SK-N-SH treated with all-trans-retinoic acid at 6 μM for 48 hours (cell line): ENCODE measurements around the gene SLX9.
"Not testable (repeated sequence)": the region's sequence is repeated elsewhere in the genome, so short reads cannot be mapped to it uniquely, and the experiment has no call there.

ENCODE experiments used
- ATAC-seq: fragments of 200-7000 bp; cut with Tn5 transposase; 3 replicates; pipeline ENCODE4 v1.9.1; 2020; ENCODE audit warnings: mild to moderate bottlenecking, moderate library complexity
- BACH2 ChIP-seq: fragments of 250-450 bp; sonication (Bioruptor Pico); IDR thresholded peaks from 2 replicates; pipeline ENCODE4 v1.9.0; 2021; ENCODE audit warnings: mild to moderate bottlenecking, borderline replicate concordance
- CSDC2 ChIP-seq: fragments of 250-450 bp; sonication (Bioruptor Pico); IDR thresholded peaks from 2 replicates; pipeline ENCODE4 v1.5.0; 2020; ENCODE audit warnings: mild to moderate bottlenecking, moderate library complexity
- ESRRG ChIP-seq: fragments of 250-450 bp; sonication (Bioruptor Pico); IDR thresholded peaks from 2 replicates; pipeline ENCODE4 v1.6.1; 2021; ENCODE audit warnings: mild to moderate bottlenecking
- GLIS3 ChIP-seq: fragments of 250-450 bp; sonication (Bioruptor Pico); IDR thresholded peaks from 2 replicates; pipeline ENCODE4 v1.5.0; 2020; ENCODE audit warnings: mild to moderate bottlenecking, moderate library complexity
- OSR1 ChIP-seq: fragments of 250-450 bp; sonication (Bioruptor Pico); IDR thresholded peaks from 2 replicates; pipeline ENCODE4 v1.8.0; 2022; ENCODE audit warnings: moderate library complexity, mild to moderate bottlenecking, inconsistent platforms
- PATZ1 ChIP-seq: fragments of 250-450 bp; sonication (Bioruptor Pico); IDR thresholded peaks from 2 replicates; pipeline ENCODE4 v1.8.0; 2020; ENCODE audit warnings: mild to moderate bottlenecking, moderate library complexity, borderline replicate concordance
- POU6F1 ChIP-seq: fragments of 250-450 bp; sonication (Bioruptor Pico); IDR thresholded peaks from 2 replicates; pipeline ENCODE4 v1.8.0; 2021; ENCODE audit warnings: low read depth, mild to moderate bottlenecking, moderate library complexity, borderline replicate concordance
- PPARA ChIP-seq: fragments of 250-450 bp; sonication (Bioruptor Pico); IDR thresholded peaks from 2 replicates; pipeline ENCODE4 v1.5.0; 2020; ENCODE audit warnings: mild to moderate bottlenecking, borderline replicate concordance
- RARB ChIP-seq: fragments of 250-450 bp; sonication (Bioruptor Pico); IDR thresholded peaks from 2 replicates; pipeline ENCODE4 v1.8.0; 2021; ENCODE audit warnings: mild to moderate bottlenecking, moderate library complexity
- TCF4 ChIP-seq: fragments of 250-450 bp; sonication (Bioruptor Pico); IDR thresholded peaks from 2 replicates; pipeline ENCODE4 v1.8.0; 2021; ENCODE audit warnings: mild to moderate bottlenecking, moderate library complexity, borderline replicate concordance
- TOX ChIP-seq: fragments of 250-450 bp; sonication (Bioruptor Pico); IDR thresholded peaks from 2 replicates; pipeline ENCODE4 v1.8.0; 2021; ENCODE audit warnings: mild to moderate bottlenecking, moderate library complexity, borderline replicate concordance
- TSHZ2 ChIP-seq: fragments of 250-450 bp; sonication (Bioruptor Pico); IDR thresholded peaks from 2 replicates; pipeline ENCODE4 v1.5.0; 2020; ENCODE audit warnings: mild to moderate bottlenecking, moderate library complexity
- ZFP3 ChIP-seq: fragments of 250-450 bp; sonication (Bioruptor Pico); IDR thresholded peaks from 2 replicates; pipeline ENCODE4 v1.5.0; 2020; ENCODE audit warnings: mild to moderate bottlenecking, moderate library complexity
- ZFP30 ChIP-seq: fragments of 450-650 bp; formaldehyde crosslinking; IDR thresholded peaks from 2 replicates; pipeline ENCODE4 v1.5.0; 2022; ENCODE audit warnings: mild to moderate bottlenecking, moderate library complexity
- ZNF565 ChIP-seq: fragments of 450-650 bp; formaldehyde crosslinking; conservative IDR thresholded peaks from 2 replicates; pipeline ENCODE4 v1.5.0; 2020; ENCODE audit warnings: low read depth, mild to moderate bottlenecking, moderate library complexity
- ZNF70 ChIP-seq: fragments of 450-650 bp; formaldehyde crosslinking; IDR thresholded peaks from 2 replicates; pipeline ENCODE4 v1.5.0; 2020; ENCODE audit warnings: mild to moderate bottlenecking, moderate library complexity
- ZNF8 ChIP-seq: fragments of 450-650 bp; formaldehyde crosslinking; IDR thresholded peaks from 2 replicates; pipeline ENCODE4 v1.5.0; 2020; ENCODE audit warnings: mild to moderate bottlenecking, moderate library complexity

SLX9 gene

DNA sequence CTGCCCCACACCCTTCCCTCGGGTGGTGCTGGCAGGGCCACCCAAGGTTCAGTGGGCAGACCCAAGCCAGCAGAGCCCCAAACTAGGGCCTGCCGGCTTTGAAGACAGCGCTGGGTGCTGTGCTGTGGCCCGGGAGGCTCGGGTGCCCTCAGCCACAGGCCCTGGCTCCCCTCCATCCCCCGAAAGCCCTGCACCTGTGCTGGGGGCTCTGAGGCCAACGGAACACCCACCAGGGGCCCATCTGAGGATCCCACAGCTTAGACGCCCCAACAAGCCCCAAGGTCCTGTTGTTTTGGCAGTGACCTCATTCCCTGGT is 27.7 kb upstream of the SLX9 start:
- TF ChIP-seq ZNF565 = no peak
- TF ChIP-seq OSR1 = no peak
- no peak for ATAC-seq

DNA sequence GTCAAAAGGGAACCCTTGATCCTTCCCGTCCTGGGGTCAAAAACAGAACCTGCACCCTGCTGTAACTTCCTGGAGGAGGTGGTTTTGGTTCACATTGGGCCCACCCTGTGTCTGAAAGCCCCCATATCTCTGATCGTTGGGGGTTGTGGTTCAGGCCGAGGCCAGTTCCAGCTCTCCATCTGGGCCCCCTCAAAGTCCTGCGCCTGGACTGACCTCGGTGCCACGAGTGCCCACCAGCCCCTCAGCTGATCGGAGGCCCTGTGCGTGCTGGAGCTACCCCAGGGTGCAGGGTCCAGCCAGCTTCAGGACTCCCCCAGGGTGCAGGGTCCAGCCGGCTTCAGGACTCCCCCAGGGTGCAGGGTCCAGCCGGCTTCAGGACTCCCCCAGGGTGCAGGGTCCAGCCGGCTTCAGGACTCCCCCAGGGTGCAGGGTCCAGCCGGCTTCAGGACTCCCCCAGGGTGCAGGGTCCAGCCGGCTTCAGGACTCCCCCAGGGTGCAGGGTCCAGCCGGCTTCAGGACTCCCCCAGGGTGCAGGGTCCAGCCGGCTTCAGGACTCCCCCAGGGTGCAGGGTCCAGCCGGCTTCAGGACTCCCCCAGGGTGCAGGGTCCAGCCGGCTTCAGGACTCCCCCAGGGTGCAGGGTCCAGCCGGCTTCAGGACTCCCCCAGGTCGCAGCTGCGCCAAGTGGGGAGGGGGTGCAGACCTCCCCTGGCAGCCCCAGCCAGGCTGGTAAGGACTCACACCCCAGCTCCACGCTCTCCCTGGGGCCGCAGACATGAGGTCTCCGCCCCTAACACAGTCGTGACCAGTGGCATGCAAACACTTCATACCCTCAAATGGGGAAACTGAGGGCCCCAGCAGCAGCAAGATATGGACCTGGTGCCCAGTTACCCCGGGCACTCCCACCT is 27.1 kb upstream of the SLX9 start:
- ATAC-seq = not testable (repeated sequence)

DNA sequence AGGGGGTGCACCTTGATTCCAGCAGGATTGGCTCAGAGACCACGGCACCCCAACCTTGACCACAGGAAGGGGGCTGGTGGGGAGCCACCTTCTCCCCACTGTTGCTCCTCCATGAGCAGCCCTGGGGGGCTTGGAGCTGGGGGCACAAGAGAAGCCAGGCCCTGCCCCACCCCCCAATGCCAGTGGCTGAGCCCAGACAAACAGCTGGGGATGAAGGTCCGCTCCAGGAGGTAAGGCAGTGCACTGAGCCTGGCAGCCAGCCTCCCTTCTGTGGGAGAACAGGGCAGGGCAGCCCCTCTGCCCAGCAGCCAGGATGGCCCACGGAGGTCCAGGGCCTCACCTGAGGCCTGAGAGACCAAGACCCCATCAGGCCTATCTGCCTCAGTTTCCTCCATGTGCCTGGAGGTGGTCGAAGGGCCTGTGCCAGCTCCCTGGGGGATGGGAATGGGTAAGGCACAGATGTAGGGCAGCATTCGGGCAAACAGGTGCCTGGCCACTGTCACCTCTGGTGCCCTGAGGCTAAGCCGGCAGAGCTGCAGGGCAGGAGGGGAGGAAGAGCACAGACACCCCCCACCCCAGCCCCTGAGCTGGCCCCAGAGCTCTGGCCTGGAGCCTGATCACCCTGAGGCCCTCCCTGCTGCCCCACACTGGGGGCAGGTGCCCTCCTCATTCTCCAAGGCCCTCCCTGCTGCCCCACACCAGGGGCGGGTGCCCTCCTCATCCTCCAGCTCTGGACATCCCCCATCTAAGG is 26.2 kb upstream of the SLX9 start:
- TF ChIP-seq ZNF70 (CRISPR knock-in tag) (no peak), TSHZ2 (CRISPR knock-in tag) (no peak), CSDC2 (CRISPR knock-in tag) (no peak), TOX (CRISPR knock-in tag) (no peak), ZFP3 (CRISPR knock-in tag) (no peak), POU6F1 (CRISPR knock-in tag) (no peak), GLIS3 (CRISPR knock-in tag) (no peak), BACH2 (CRISPR knock-in tag) (no peak), PATZ1 (CRISPR knock-in tag) (no peak), ESRRG (CRISPR knock-in tag) (no peak)
- TF ChIP-seq, all 23 proteins: peak for 0
- no peak for ATAC-seq

- no peak for TF ChIP-seq ZFP3 (CRISPR knock-in tag)
- no peak for TF ChIP-seq BACH2 (CRISPR knock-in tag)
These were observed 25.5 kb upstream of the SLX9 start for GRCh38 chr21:44914176-44914874.

GRCh38 chr21:44916965-44917364 is 22.9 kb upstream of the SLX9 start:
- ATAC-seq = no peak
- TF ChIP-seq RARB (CRISPR knock-in tag) = no peak
- no peak for TF ChIP-seq TCF4
- TF ChIP-seq ZFP30 = no peak
- no peak for TF ChIP-seq BACH2 (CRISPR knock-in tag)
- TF ChIP-seq OSR1 = no peak
- no peak for TF ChIP-seq ZNF8
- TF ChIP-seq PATZ1 (CRISPR knock-in tag) = no peak
- no peak for TF ChIP-seq PPARA (CRISPR knock-in tag)
- TF ChIP-seq TOX (CRISPR knock-in tag) = no peak

More at GRCh38 chr21:44914176-44914874, 25.5 kb upstream of the SLX9 start:
- no peak for ATAC-seq
